ENCODE results near the gene RAB24. TPM values are rescaled to one million over a fixed set of nuclear protein-coding genes. Genes with fewer than 3 reads are reported as not detected.

RAB24 gene
- polyA plus RNA-seq, 2 of the 4 experiments (the other 2 are of a cell fraction) = 31.2 to 33.7 TPM

- H3K4me1 ChIP-seq = peaks cover 19% of the 10 kb centered on the region; the same call in 2 of the 3 replicates
- TF ChIP-seq ELK1 (IDR thresholded peaks at IDR 0.05; ENCODE audit: low read depth, low read length) (no peak), FOSL2 (IDR thresholded peaks at IDR 0.05) (no peak), FOSL2 (CRISPR knock-in tag; IDR thresholded peaks at IDR 0.05) (no peak), ZSCAN20 (CRISPR knock-in tag; IDR thresholded peaks at IDR 0.05) (no peak), CTCF (IDR thresholded peaks at IDR 0.05) (no peak), JUN (IDR thresholded peaks at IDR 0.05) (no peak), REST (IDR thresholded peaks at IDR 0.05) (no peak), CEBPB (IDR thresholded peaks at IDR 0.05) (no peak), EHMT2 (IDR thresholded peaks at IDR 0.05; ENCODE audit: low read depth) (no peak), ATOH8 (CRISPR knock-in tag; IDR thresholded peaks at IDR 0.05; ENCODE audit: low read depth) (no peak), MAZ (IDR thresholded peaks at IDR 0.05; ENCODE audit: borderline replicate concordance, low read depth, low read length) (no peak), PBX3 (IDR thresholded peaks at IDR 0.05) (no peak), HOXB5 (CRISPR knock-in tag; IDR thresholded peaks at IDR 0.05) (no peak), SREBF2 (IDR thresholded peaks at IDR 0.05) (no peak), JUNB (IDR thresholded peaks at IDR 0.05) (no peak), FOXS1 (CRISPR knock-in tag; IDR thresholded peaks at IDR 0.05) (no peak)
- H3K4me3 ChIP-seq = no peak overlapping the region
- POLR2A ChIA-PET = no interaction called here
- DNase-seq (ENCODE audit: low read depth in 1 of 2, low spot score in 1 of 2) (no peak), FAIRE-seq (no peak), ATAC-seq (no peak)
- H3K9me3 ChIP-seq = no peaks in the 10 kb centered on the region
- WGBS (ENCODE audit: missing lambda C conversion rate) = 91% methylated on average over 12 of the region's 18 CpGs
- H3K27ac ChIP-seq = no peak overlapping the region
- CTCF ChIA-PET = interaction anchor here (1.2 to 8.2 kb wide), 9 partner anchors 17 to 202 kb away, joined by 3 to 111 read pairs (median 18); no protein-coding TSS in a partner anchor
- H3K4me2 ChIP-seq = no peak overlapping the region
Measured at GRCh38 chr5:177314376-177315342, 11.1 kb upstream of the RAB24 start.
